Parathyroid adenoma (tissue), 2 donors: Measurements from ENCODE around the gene MKNK2.
"Not testable (repeated sequence)": the region's sequence is repeated elsewhere in the genome, so short reads cannot be mapped to it uniquely, and the experiment has no call there.

Source experiments
- H2AFZ ChIP-seq: fragments of 300-600 bp; sonication (generic); one replicate; pipeline ENCODE4 v1.7.0; 2017; ENCODE audit warnings: antibody characterized with exemption, mild to moderate bottlenecking
- H3K27ac ChIP-seq: fragments of 300-600 bp; sonication (generic); one replicate; pipeline ENCODE4 v1.7.0; 2017
- H3K27me3 ChIP-seq: fragments of 300-600 bp; sonication (generic); one replicate; pipeline ENCODE4 v1.7.0; 2017; ENCODE audit warnings: low read length; ENCODE audit not compliant: control insufficient read depth, insufficient read depth
- H3K36me3 ChIP-seq: fragments of 300-600 bp; sonication (generic); one replicate; pipeline ENCODE4 v1.7.0; 2017; ENCODE audit warnings: low read length; ENCODE audit not compliant: control insufficient read depth, insufficient read depth
- H3K4me1 ChIP-seq: fragments of 300-600 bp; sonication (generic); one replicate; pipeline ENCODE4 v1.7.0; 2017; ENCODE audit warnings: control low read depth
- H3K4me2 ChIP-seq: fragments of 300-600 bp; sonication (generic); one replicate; pipeline ENCODE4 v1.7.0; 2017; ENCODE audit warnings: low read length
- H3K4me3 ChIP-seq: fragments of 300-600 bp; sonication (generic); one replicate; pipeline ENCODE4 v1.7.0; 2017; ENCODE audit warnings: low read depth, low read length
- H3K79me2 ChIP-seq: fragments of 300-600 bp; sonication (generic); one replicate; pipeline ENCODE4 v1.7.0; 2017; ENCODE audit warnings: control low read depth
- H3K9ac ChIP-seq: fragments of 300-600 bp; sonication (generic); one replicate; pipeline ENCODE4 v1.7.0; 2017; ENCODE audit warnings: mild to moderate bottlenecking
- H3K9me3 ChIP-seq: fragments of 300-600 bp; sonication (generic); one replicate; pipeline ENCODE4 v1.7.0; 2017; ENCODE audit warnings: low read length; ENCODE audit not compliant: control insufficient read depth
- TF ChIP-seq, protein P1 (sequence below): fragments of 300-600 bp; sonication (generic); IDR thresholded peaks from one replicate; pipeline ENCODE4 v1.7.0; 2017; ENCODE audit warnings: antibody characterized with exemption, mild to moderate bottlenecking
- donor health status: primary hyperparathyroidism.

The MKNK2 gene

DNA sequence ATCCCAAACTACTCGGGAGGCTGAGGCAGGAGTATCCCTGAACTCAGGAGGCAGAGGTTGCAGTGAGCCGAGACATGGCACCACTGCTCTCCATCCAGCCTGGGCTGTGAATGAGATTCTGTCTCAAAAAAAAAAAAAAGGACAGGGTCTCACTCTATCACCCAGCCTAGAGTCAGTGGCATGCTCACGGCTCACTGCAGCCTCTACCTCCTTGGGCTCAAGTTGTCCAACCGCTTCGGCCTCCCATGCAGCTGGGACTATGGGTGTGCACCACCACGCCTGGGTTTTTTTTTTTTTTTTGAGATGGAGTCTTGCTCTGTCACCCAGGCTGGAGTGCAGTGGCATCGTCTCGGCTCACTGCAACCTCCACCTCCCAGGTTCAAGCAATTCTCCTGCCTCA, 14.6 kb downstream of the MKNK2 start:
- H3K27me3 ChIP-seq = no peaks in the 10 kb centered on the region
- H3K4me2 ChIP-seq = no peak overlapping the region
- H3K36me3 ChIP-seq = no peaks in the 10 kb centered on the region
- H3K4me3 ChIP-seq = no peak overlapping the region
- TF ChIP-seq, protein P1, sequence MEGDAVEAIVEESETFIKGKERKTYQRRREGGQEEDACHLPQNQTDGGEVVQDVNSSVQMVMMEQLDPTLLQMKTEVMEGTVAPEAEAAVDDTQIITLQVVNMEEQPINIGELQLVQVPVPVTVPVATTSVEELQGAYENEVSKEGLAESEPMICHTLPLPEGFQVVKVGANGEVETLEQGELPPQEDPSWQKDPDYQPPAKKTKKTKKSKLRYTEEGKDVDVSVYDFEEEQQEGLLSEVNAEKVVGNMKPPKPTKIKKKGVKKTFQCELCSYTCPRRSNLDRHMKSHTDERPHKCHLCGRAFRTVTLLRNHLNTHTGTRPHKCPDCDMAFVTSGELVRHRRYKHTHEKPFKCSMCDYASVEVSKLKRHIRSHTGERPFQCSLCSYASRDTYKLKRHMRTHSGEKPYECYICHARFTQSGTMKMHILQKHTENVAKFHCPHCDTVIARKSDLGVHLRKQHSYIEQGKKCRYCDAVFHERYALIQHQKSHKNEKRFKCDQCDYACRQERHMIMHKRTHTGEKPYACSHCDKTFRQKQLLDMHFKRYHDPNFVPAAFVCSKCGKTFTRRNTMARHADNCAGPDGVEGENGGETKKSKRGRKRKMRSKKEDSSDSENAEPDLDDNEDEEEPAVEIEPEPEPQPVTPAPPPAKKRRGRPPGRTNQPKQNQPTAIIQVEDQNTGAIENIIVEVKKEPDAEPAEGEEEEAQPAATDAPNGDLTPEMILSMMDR = no peak
- H3K27ac ChIP-seq = no peak overlapping the region
- H2AFZ ChIP-seq = no peak overlapping the region
- H3K9ac ChIP-seq = no peak overlapping the region
- H3K79me2 ChIP-seq = peaks cover 3% of the 10 kb centered on the region
- H3K4me1 ChIP-seq = peaks cover 24% of the 10 kb centered on the region
- no peaks in the 10 kb centered on the region for H3K9me3 ChIP-seq

DNA sequence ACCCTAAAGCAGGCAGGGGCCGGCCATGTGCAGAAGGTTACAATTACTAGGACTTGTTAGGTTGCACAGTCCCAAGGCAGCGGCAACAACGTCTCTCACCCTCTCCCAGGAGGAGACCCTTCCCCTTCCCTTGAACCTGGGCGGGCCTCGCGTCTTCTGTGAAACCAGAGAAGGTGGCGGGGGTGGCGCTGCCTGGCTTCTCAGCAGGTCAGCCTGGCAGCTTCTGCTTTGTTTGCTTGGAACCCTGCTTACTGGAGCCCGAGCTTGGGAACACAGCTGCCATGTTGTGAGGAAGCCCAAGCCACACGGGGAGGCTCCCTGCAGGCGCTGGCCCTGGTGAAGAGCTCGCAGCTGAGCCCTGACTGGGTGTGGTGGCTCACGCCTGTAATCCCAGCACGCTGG, 15.5 kb downstream of the MKNK2 start:
- no peak overlapping the region for H3K9ac ChIP-seq
- no peaks in the 10 kb centered on the region for H3K36me3 ChIP-seq
- no peak overlapping the region for H2AFZ ChIP-seq
- no peaks in the 10 kb centered on the region for H3K79me2 ChIP-seq
- no peak overlapping the region for H3K4me2 ChIP-seq
- H3K27ac ChIP-seq = no peak overlapping the region
- no peaks in the 10 kb centered on the region for H3K27me3 ChIP-seq
- TF ChIP-seq, protein P1 = no peak
- H3K4me3 ChIP-seq = no peak overlapping the region
- no peaks in the 10 kb centered on the region for H3K9me3 ChIP-seq
- peaks cover 16% of the 10 kb centered on the region for H3K4me1 ChIP-seq

DNA sequence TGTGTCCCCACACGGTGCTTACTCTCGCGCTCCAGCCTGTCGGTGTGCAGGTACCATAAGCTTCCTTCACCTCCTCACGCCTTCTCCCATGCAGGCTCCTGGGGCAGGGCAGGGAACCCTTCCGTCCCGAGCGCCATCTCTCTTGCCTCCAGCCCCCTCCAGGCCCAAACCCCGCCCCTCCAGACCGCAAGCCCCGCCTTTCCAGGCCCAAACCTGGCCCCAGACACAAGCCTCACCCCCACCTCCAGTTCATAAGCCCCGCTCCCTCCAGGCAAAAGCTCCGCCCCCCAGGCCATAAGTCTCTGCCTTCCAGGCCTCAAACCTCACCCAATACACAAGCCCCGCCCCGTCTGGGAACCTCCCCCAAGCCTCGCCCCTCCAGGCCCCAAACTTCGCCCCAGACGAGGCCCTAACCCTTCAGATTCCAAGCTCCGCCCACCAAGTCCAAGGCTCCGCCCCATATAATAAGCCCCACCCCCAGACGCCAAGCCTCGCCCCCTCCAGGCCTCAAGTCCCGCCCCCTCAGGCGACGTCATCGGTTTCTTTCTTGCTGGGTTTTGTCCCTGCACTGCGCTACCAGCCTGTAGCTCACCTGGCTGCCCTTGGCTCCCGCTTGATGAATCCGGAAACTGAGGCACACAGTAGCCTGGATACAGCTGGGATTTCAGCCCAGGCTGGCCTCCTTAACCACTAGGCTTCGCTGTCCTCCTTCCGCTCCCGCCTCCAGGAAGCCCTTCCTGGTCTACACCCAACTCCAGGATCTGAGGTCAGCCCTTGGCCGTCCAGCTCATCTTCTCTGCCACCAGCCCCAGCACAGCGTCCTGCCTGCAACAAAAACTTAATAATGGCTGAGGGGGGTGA, 16.1 kb downstream of the MKNK2 start:
- TF ChIP-seq, protein P1 = no peak
- H3K36me3 ChIP-seq = no peaks in the 10 kb centered on the region
- no peaks in the 10 kb centered on the region for H3K79me2 ChIP-seq
- H3K27ac ChIP-seq = no peak overlapping the region
- H2AFZ ChIP-seq = no peak overlapping the region
- no peak overlapping the region for H3K4me2 ChIP-seq
- no peak overlapping the region for H3K9ac ChIP-seq
- H3K9me3 ChIP-seq = no peaks in the 10 kb centered on the region
- no peaks in the 10 kb centered on the region for H3K27me3 ChIP-seq
- no peak overlapping the region for H3K4me3 ChIP-seq
- H3K4me1 ChIP-seq = peaks cover 12% of the 10 kb centered on the region

DNA sequence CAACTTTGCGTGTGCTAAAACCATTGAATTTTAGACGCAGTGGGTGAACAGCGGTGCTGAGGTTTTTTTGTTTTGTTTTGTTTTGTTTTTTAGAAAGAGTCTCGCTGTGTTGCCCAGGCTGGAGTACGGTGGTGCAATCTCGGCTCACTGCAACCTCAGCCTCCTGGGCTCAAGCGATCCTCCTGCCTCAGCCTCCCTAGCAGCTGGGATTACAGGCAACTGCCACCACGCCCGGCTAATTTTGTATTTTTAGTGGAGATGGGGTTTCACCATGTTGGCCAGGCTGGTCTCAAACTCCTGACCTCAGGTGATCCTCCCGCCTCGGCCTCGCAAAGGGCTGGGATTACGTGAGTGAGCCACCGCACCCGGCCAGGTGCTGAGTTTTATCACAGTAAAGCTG, 16.8 kb downstream of the MKNK2 start:
- not testable (repeated sequence) for H3K9ac ChIP-seq, H3K27ac ChIP-seq, H2AFZ ChIP-seq, H3K4me3 ChIP-seq, H3K36me3 ChIP-seq, H3K4me2 ChIP-seq, H3K27me3 ChIP-seq, H3K9me3 ChIP-seq, H3K79me2 ChIP-seq
- H3K4me1 ChIP-seq = peaks cover 12% of the 10 kb centered on the region

DNA sequence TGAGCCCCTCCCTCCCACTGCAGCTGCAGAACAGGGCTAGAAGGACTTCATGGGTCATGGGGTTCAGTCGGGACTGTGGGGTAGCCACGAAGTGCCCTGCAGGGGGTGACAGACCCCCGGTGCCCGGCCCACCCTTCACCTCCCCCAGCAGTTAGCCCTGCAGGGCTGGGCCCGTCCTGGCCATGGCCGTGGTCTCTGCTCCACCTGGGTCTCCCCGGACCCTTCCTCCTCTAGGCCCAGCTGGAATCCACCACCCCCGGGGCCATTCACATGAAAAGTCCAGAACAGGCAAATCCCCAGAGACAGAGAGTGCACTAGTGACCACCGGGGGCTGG, 17.3 kb downstream of the MKNK2 start:
- Histone ChIP-seq H2AFZ (no peak overlapping the region), H3K4me1 (peaks cover 12% of the 10 kb centered on the region), H3K36me3 (no peaks in the 10 kb centered on the region), H3K9ac (no peak overlapping the region), H3K4me3 (no peak overlapping the region), H3K79me2 (no peaks in the 10 kb centered on the region), H3K9me3 (no peaks in the 10 kb centered on the region), H3K27me3 (no peaks in the 10 kb centered on the region), H3K4me2 (no peak overlapping the region), H3K27ac (no peak overlapping the region)
- TF ChIP-seq, protein P1 = no peak
